ENCODE results near the gene ABCA8.

- no peak for TF ChIP-seq CTCF (IDR thresholded peaks at IDR 0.05; ENCODE audit: insufficient read depth, low read depth, low read length)
- TF ChIP-seq EZH2 (IDR thresholded peaks at IDR 0.05; ENCODE audit: insufficient read depth, low read length) = no peak
Measured at GRCh38 chr17:68910789-68911431, 44.3 kb downstream of the ABCA8 start.
